ENCODE data around the gene AMHR2. TPM values are rescaled to one million over a fixed set of nuclear protein-coding genes. Genes with fewer than 3 reads are reported as not detected.

Gene AMHR2
- total and polyA plus RNA-seq, 2 donors, result 0.05 to 0.14 TPM

DNA sequence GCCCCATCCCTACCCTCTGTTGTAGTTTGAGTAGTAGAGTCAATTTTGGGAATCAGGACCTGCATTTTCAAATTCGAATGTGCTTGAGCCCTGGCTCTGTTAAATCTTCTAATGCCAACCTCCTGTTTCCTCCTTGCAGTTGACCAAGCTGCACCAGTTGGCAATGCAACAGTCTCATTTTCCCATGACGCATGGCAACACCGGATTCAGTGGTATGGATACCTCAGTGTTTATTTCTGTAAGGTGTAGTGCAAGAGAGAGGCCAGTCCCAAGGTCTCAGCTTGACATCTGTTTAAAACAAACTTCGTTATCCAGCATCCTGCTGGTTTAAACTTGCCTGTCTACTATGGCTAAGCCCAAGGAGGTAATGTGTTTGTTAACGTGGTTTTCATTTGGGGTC, 43.4 kb downstream of the AMHR2 start:
- Histone ChIP-seq H3K4me3 (ENCODE audit: low read length in 2 of 2) (no peak overlapping the region), H3K36me3 (ENCODE audit: control insufficient read depth in 2 of 2, insufficient read depth in 2 of 2, low read length in 1 of 2) (peaks cover 97 to 98% of the 10 kb centered on the region in 2 donors), H3K9me3 (ENCODE audit: control insufficient read depth in 2 of 2, insufficient read depth in 1 of 2, low read length in 1 of 2) (no peaks in the 10 kb centered on the region), H3K4me1 (ENCODE audit: control insufficient read depth in 2 of 2, insufficient read depth in 2 of 2, low read length in 2 of 2) (peaks cover 0 to 2% of the 10 kb centered on the region in 2 donors), H3K27ac (ENCODE audit: low read depth in 1 of 2, low read length in 1 of 2) (no peak overlapping the region), H3K27me3 (ENCODE audit: control insufficient read depth in 2 of 2, insufficient read depth in 1 of 2, low read length in 1 of 2) (no peaks in the 10 kb centered on the region)
- 95% methylated on average over 5 of the region's 5 CpGs for WGBS
- DNase-seq (ENCODE audit: low read depth in 6 of 9, low spot score in 9 of 9), result no peak

DNA sequence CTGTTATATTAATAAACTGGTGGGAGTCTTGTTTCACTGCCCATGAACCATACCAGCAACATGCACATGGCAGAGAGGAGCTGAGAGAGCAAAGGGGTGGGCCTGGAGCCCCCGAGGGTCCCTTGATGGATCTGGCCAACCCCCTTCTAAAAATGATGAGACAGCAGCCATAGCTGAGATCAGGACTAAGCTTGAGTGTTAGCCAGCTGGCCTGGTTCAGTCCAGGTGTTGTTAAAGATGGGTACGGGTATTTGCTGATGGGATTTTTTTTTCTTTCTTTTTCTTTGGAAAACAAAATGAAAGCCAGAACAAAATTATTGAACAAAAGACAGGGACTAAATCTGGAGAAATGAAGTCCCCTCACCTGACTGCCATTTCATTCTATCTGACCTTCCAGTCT, 44.2 kb downstream of the AMHR2 start:
- H3K9me3 ChIP-seq (ENCODE audit: control insufficient read depth in 2 of 2, insufficient read depth in 1 of 2, low read length in 1 of 2), result no peaks in the 10 kb centered on the region
- H3K4me1 ChIP-seq (ENCODE audit: control insufficient read depth in 2 of 2, insufficient read depth in 2 of 2, low read length in 2 of 2), result peaks cover 0 to 2% of the 10 kb centered on the region in 2 donors
- H3K27me3 ChIP-seq (ENCODE audit: control insufficient read depth in 2 of 2, insufficient read depth in 1 of 2, low read length in 1 of 2), result no peaks in the 10 kb centered on the region
- H3K4me3 ChIP-seq (ENCODE audit: low read length in 2 of 2), result no peak overlapping the region
- no peak for DNase-seq (ENCODE audit: low read depth in 6 of 9, low spot score in 9 of 9)
- 94% methylated on average over 2 of the region's 2 CpGs for WGBS
- H3K36me3 ChIP-seq (ENCODE audit: control insufficient read depth in 2 of 2, insufficient read depth in 2 of 2, low read length in 1 of 2), result peaks cover 97 to 98% of the 10 kb centered on the region in 2 donors
- no peak overlapping the region for H3K27ac ChIP-seq (ENCODE audit: low read depth in 1 of 2, low read length in 1 of 2)

DNA sequence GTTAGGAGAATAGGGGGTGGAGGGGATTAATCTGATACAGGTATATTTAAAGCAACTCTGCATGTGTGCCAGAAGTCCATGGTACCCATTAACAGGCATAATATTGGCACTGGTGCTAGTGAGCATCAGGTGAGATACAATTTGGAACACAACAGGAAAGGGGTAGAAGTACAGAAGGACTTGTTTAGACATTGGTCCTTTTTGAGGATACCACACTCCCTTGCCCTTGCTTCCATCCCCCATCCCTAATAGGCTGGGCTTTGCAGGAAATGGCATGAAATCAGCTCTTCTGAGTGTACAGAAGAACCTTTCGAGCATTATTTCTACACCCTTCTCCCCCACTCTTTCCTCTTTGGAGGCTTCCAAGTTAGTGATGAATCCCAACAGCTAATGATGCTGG, 44.6 kb downstream of the AMHR2 start:
- Histone ChIP-seq H3K9me3 (ENCODE audit: control insufficient read depth in 2 of 2, insufficient read depth in 1 of 2, low read length in 1 of 2) (no peaks in the 10 kb centered on the region), H3K4me1 (ENCODE audit: control insufficient read depth in 2 of 2, insufficient read depth in 2 of 2, low read length in 2 of 2) (peaks cover 0 to 2% of the 10 kb centered on the region in 2 donors), H3K27ac (ENCODE audit: low read depth in 1 of 2, low read length in 1 of 2) (no peak overlapping the region), H3K27me3 (ENCODE audit: control insufficient read depth in 2 of 2, insufficient read depth in 1 of 2, low read length in 1 of 2) (no peaks in the 10 kb centered on the region), H3K36me3 (ENCODE audit: control insufficient read depth in 2 of 2, insufficient read depth in 2 of 2, low read length in 1 of 2) (peaks cover 97 to 99% of the 10 kb centered on the region in 2 donors), H3K4me3 (ENCODE audit: low read length in 2 of 2) (no peak overlapping the region)
- DNase-seq (ENCODE audit: low read depth in 6 of 9, low spot score in 9 of 9), result no peak
- 100% methylated on average over 1 of the region's 1 CpG for WGBS

DNA sequence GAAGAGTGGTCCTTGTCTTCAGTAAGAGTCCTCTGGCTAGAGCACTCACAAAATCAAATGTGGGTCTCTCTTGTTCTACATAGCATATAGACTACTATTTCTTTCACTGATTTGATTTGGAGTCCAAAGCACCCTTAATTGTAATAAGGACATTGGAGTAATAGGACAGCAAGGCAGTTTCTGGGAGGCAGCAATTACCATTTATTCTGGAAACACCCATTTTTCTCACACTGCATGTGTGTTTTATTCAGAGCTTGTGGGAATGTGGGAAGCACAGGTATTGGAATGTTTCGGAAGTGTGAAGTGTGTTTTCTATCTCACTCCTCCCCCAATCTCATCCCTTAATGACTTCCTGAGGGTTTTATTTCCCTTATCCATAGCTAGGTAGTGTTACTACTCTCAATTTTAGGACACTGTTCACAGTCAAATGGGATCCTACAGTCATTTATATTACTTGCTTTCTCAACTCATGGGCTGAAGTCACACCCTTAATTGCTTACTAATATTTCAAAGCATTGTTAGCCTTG, 48.5 kb downstream of the AMHR2 start:
- Histone ChIP-seq H3K27ac (ENCODE audit: low read depth in 1 of 2, low read length in 1 of 2) (no peak overlapping the region), H3K27me3 (ENCODE audit: control insufficient read depth in 2 of 2, insufficient read depth in 1 of 2, low read length in 1 of 2) (no peaks in the 10 kb centered on the region), H3K4me3 (ENCODE audit: low read length in 2 of 2) (no peak overlapping the region), H3K4me1 (ENCODE audit: control insufficient read depth in 2 of 2, insufficient read depth in 2 of 2, low read length in 2 of 2) (no peaks in the 10 kb centered on the region), H3K9me3 (ENCODE audit: control insufficient read depth in 2 of 2, insufficient read depth in 1 of 2, low read length in 1 of 2) (no peaks in the 10 kb centered on the region), H3K36me3 (ENCODE audit: control insufficient read depth in 2 of 2, insufficient read depth in 2 of 2, low read length in 1 of 2) (peaks cover 92 to 99% of the 10 kb centered on the region in 2 donors)
- WGBS, result 96% methylated on average over 1 of the region's 1 CpG
- DNase-seq (ENCODE audit: low read depth in 6 of 9, low spot score in 9 of 9), result no peak

DNA sequence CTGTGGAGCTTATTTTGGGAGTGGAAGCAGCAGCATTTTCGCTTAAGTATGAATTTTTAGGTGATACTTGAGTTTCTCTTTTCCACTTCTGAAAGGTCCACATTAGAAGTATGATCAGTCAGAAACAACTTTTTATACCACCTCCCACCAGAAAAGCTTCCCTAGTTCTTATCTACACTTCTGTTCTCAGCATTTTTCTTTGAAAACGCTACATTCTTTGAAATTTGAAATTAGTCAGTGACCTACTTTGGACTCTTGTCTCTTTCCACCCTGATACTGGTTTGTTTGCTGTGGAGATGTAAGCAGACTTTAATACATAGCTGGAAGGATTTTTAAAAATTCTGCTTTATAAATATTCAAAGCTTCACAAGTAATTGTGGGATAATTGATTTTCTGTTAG, 50.4 kb downstream of the AMHR2 start:
- no peaks in the 10 kb centered on the region for H3K4me1 ChIP-seq (ENCODE audit: control insufficient read depth in 2 of 2, insufficient read depth in 2 of 2, low read length in 2 of 2)
- no peak for DNase-seq (ENCODE audit: low read depth in 6 of 9, low spot score in 9 of 9)
- H3K9me3 ChIP-seq (ENCODE audit: control insufficient read depth in 2 of 2, insufficient read depth in 1 of 2, low read length in 1 of 2), result no peaks in the 10 kb centered on the region
- H3K36me3 ChIP-seq (ENCODE audit: control insufficient read depth in 2 of 2, insufficient read depth in 2 of 2, low read length in 1 of 2), result peaks cover 85 to 98% of the 10 kb centered on the region in 2 donors
- H3K27me3 ChIP-seq (ENCODE audit: control insufficient read depth in 2 of 2, insufficient read depth in 1 of 2, low read length in 1 of 2), result no peaks in the 10 kb centered on the region
- 92% methylated on average over 2 of the region's 2 CpGs for WGBS
- no peak overlapping the region for H3K4me3 ChIP-seq (ENCODE audit: low read length in 2 of 2)
- no peak overlapping the region for H3K27ac ChIP-seq (ENCODE audit: low read depth in 1 of 2, low read length in 1 of 2)

DNA sequence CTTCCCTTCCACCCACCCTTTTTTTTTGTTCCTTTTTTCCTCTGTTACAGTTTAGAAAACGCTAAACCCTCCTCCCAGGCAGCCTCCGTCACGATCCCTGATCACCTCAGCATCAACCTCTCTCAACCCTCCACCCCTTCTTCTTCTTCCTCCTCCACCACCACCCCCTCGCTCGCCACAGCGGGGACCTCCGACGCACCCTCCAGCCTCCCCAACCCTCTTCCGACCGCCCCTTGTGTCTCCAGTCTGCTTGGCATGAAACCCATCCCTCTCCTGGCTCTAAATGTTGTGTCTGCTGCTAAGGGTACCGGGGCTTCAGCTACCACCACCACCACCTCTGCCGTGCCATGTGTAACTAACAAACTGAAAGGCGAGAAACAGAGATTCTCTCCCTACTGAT, 51.2 kb downstream of the AMHR2 start:
- H3K9me3 ChIP-seq (ENCODE audit: control insufficient read depth in 2 of 2, insufficient read depth in 1 of 2, low read length in 1 of 2), result no peaks in the 10 kb centered on the region
- H3K4me3 ChIP-seq (ENCODE audit: low read length in 2 of 2), result no peak overlapping the region
- H3K27ac ChIP-seq (ENCODE audit: low read depth in 1 of 2, low read length in 1 of 2), result no peak overlapping the region
- 96% methylated on average over 13 of the region's 13 CpGs for WGBS
- peaks cover 83 to 98% of the 10 kb centered on the region in 2 donors for H3K36me3 ChIP-seq (ENCODE audit: control insufficient read depth in 2 of 2, insufficient read depth in 2 of 2, low read length in 1 of 2)
- no peaks in the 10 kb centered on the region for H3K27me3 ChIP-seq (ENCODE audit: control insufficient read depth in 2 of 2, insufficient read depth in 1 of 2, low read length in 1 of 2)
- H3K4me1 ChIP-seq (ENCODE audit: control insufficient read depth in 2 of 2, insufficient read depth in 2 of 2, low read length in 2 of 2), result no peaks in the 10 kb centered on the region
- no peak for DNase-seq (ENCODE audit: low read depth in 6 of 9, low spot score in 9 of 9)

DNA sequence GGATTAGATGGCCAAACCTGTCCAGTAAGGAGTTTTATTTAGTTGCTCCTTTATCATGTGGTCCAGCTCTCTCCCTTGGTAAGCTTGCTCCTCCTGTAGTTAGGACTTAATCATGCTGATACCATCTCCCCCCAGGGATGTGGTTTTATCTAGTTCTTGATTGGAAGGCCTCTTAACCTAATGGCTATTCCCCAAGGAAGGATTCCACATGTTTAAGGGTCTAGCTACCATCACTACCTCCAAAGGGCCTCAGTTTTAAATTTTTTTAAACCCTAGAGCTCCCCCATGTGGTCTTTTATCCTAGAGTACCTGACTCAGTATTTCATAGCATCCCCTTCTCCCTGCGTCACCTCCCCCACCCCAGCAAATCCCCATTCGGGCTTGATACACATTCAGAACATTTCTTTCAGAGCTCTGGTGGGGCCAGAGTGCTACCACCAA, 53.1 kb downstream of the AMHR2 start:
- peak in 1 of 9 donors; percentile 37 for DNase-seq (ENCODE audit: low read depth in 6 of 9, low spot score in 9 of 9)
- 88% methylated on average over 2 of the region's 2 CpGs for WGBS
- H3K4me3 ChIP-seq (ENCODE audit: low read length in 2 of 2), result no peak overlapping the region
- no peak overlapping the region for H3K27ac ChIP-seq (ENCODE audit: low read depth in 1 of 2, low read length in 1 of 2)
- no peaks in the 10 kb centered on the region for H3K4me1 ChIP-seq (ENCODE audit: control insufficient read depth in 2 of 2, insufficient read depth in 2 of 2, low read length in 2 of 2)
- H3K27me3 ChIP-seq (ENCODE audit: control insufficient read depth in 2 of 2, insufficient read depth in 1 of 2, low read length in 1 of 2), result no peaks in the 10 kb centered on the region
- peaks cover 81 to 98% of the 10 kb centered on the region in 2 donors for H3K36me3 ChIP-seq (ENCODE audit: control insufficient read depth in 2 of 2, insufficient read depth in 2 of 2, low read length in 1 of 2)
- H3K9me3 ChIP-seq (ENCODE audit: control insufficient read depth in 2 of 2, insufficient read depth in 1 of 2, low read length in 1 of 2), result no peaks in the 10 kb centered on the region

DNA sequence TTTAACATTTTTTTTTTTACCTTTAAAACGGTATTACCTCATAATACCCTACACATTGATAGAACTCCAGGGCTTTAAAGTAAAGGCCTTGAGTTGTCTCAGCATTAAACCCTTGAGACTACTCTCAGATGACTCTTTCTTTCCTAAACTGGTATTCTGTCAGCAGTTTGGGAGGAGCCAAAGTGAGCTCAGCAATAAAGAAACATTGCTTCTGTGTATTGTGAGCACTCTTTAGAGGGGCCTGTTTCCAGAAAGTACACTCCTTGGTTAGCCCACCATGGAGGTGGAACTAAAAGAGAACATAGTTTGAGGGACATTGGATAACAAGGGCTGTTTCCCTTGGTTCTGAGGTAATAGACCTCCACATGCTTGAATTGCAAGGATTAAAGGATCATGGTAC, 55.2 kb downstream of the AMHR2 start:
- H3K27me3 ChIP-seq (ENCODE audit: control insufficient read depth in 2 of 2, insufficient read depth in 1 of 2, low read length in 1 of 2), result no peaks in the 10 kb centered on the region
- H3K4me1 ChIP-seq (ENCODE audit: control insufficient read depth in 2 of 2, insufficient read depth in 2 of 2, low read length in 2 of 2), result no peaks in the 10 kb centered on the region
- no peak overlapping the region for H3K27ac ChIP-seq (ENCODE audit: low read depth in 1 of 2, low read length in 1 of 2)
- H3K36me3 ChIP-seq (ENCODE audit: control insufficient read depth in 2 of 2, insufficient read depth in 2 of 2, low read length in 1 of 2), result peaks cover 84 to 98% of the 10 kb centered on the region in 2 donors
- no peaks in the 10 kb centered on the region for H3K9me3 ChIP-seq (ENCODE audit: control insufficient read depth in 2 of 2, insufficient read depth in 1 of 2, low read length in 1 of 2)
- DNase-seq (ENCODE audit: low read depth in 6 of 9, low spot score in 9 of 9), result no peak
- 93% methylated on average over 1 of the region's 1 CpG for WGBS
- no peak overlapping the region for H3K4me3 ChIP-seq (ENCODE audit: low read length in 2 of 2)

DNA sequence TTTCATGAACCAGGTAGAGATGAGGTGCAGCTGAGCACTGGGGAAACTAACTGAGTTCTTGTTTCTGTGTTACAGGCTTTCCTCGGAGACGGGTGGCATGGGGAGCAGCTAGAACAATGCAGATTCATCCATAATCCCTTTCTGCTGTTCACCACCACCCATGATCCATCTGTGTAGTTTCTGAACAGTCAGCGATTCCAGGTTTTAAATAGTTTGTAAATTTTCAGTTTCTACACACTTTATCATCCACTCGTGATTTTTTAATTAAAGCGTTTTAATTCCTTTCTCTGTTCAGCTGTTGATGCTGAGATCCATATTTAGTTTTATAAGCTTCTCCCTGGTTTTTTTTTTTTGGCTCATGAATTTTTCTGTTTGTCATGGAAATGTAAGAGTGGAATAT, 55.7 kb downstream of the AMHR2 start:
- H3K4me1 ChIP-seq (ENCODE audit: control insufficient read depth in 2 of 2, insufficient read depth in 2 of 2, low read length in 2 of 2), result no peaks in the 10 kb centered on the region
- DNase-seq (ENCODE audit: low read depth in 6 of 9, low spot score in 9 of 9), result no peak
- 97% methylated on average over 5 of the region's 5 CpGs for WGBS
- no peaks in the 10 kb centered on the region for H3K9me3 ChIP-seq (ENCODE audit: control insufficient read depth in 2 of 2, insufficient read depth in 1 of 2, low read length in 1 of 2)
- no peaks in the 10 kb centered on the region for H3K27me3 ChIP-seq (ENCODE audit: control insufficient read depth in 2 of 2, insufficient read depth in 1 of 2, low read length in 1 of 2)
- H3K27ac ChIP-seq (ENCODE audit: low read depth in 1 of 2, low read length in 1 of 2), result no peak overlapping the region
- no peak overlapping the region for H3K4me3 ChIP-seq (ENCODE audit: low read length in 2 of 2)
- peaks cover 84 to 97% of the 10 kb centered on the region in 2 donors for H3K36me3 ChIP-seq (ENCODE audit: control insufficient read depth in 2 of 2, insufficient read depth in 2 of 2, low read length in 1 of 2)

Measured in thymus (tissue), 11 donors.